ENCODE results near the gene SLC44A3.
"Not testable (repeated sequence)": the region's sequence is repeated elsewhere in the genome, so short reads cannot be mapped to it uniquely, and the experiment has no call there.

The SLC44A3 gene

DNA sequence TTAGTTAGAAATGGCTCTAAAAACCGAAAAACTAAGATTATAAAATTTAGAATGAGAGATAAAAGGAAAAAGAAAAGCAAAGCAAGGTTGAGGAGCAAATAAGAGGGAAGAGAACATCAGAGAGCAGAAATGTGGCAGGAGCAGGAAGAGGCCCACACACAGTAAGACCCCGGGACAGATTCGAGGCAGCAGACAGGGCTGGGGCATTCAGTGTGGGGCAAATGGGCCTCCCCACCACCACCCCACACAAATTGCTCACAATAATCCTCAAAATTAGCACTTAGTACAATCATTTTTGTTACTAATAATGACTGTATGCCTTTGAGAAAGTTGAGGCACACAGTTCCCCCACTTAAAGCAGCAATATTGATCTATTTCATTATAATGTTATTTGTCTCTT is 17.1 kb upstream of the SLC44A3 start:
- no peak for DNase-seq

GRCh38 chr1:94803517-94804441 is 16.4 kb upstream of the SLC44A3 start:
- no peak for DNase-seq

DNA sequence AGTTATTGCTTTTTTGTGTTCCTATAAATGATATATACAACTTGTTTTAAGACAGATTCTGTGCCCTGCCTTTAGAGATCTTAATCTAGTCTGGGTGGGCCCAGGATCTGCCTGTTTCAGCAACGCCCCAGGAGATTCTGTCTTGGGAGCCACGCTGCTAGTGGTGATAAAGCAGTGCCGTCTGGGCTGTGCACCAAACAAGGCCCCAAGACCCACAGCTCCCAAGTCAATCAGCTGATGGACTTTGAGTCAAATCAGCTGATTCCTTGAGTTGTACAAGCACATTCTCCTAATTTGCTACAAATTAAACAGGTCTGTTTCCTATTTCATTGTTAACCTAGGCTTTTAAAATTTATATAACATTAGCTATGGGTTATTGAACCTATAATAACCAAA is 15.7 kb upstream of the SLC44A3 start:
- no peak for DNase-seq

GRCh38 chr1:94805912-94806311 is 14.2 kb upstream of the SLC44A3 start:
- DNase-seq = peak; percentile 40

DNA sequence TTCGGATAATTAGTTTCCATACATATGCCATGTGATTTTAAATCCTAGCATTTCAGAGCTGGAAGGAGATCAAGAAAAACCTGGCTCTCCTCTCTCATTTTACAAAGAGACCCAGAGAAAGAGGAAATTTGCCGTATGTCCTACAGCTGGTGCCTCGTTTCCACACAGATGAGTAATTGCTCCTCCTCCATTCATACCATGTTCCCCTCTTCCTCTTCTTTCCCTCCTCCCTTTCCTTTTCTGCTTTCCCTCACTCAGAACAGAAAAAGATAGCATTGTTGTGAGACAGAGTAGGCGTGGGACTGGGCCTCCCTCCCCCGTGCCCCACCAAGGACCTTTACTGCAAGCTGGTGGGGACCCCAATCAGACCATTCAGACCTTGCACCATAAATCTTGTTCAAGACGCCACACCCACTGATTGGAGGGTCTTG is 13.7 kb upstream of the SLC44A3 start:
- no peak for DNase-seq

GRCh38 chr1:94807742-94808491 is 12.2 kb upstream of the SLC44A3 start:
- DNase-seq = no peak

DNA sequence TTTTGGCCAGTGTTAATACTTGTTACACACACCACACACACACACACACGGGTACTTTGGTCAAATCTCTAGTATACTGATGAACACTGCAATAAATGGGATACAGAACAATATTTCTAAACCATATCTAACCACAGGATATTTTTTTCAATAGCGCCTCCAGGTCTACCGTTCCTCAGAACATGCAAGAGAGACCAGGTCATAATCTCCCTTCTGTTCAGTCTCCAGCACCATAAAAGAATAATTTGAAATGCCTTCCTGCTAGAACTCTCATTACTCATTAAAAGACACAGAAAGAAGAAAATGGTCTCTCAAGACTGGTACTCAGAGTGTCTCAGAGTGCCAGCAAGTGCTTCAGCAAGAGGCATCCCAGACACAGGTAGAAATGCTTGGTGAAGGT is 11.5 kb upstream of the SLC44A3 start:
- DNase-seq = no peak

GRCh38 chr1:94812985-94813384 is 7.2 kb upstream of the SLC44A3 start:
- no peak for DNase-seq

- no peak for DNase-seq
These were observed 4.1 kb upstream of the SLC44A3 start for GRCh38 chr1:94816030-94816429.

DNA sequence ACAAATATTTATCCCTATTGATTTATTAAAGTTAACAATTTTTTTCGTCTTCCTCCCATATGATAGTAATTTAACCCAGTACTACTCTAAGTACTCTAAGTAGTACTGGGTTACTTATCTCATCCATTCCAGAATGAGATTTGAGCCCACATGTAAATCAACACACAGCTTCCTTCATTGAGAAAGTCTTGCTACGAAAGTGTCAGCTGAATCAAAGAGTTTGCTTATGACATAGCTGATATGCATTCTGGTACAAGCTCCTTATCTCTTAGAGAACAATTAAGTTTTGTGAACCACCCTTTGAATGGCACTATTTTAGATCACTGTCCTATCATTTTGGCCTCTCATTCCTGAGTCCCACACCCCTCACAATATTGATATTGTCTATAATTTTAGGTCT is 2.4 kb upstream of the SLC44A3 start:
- no peak for DNase-seq

DNA sequence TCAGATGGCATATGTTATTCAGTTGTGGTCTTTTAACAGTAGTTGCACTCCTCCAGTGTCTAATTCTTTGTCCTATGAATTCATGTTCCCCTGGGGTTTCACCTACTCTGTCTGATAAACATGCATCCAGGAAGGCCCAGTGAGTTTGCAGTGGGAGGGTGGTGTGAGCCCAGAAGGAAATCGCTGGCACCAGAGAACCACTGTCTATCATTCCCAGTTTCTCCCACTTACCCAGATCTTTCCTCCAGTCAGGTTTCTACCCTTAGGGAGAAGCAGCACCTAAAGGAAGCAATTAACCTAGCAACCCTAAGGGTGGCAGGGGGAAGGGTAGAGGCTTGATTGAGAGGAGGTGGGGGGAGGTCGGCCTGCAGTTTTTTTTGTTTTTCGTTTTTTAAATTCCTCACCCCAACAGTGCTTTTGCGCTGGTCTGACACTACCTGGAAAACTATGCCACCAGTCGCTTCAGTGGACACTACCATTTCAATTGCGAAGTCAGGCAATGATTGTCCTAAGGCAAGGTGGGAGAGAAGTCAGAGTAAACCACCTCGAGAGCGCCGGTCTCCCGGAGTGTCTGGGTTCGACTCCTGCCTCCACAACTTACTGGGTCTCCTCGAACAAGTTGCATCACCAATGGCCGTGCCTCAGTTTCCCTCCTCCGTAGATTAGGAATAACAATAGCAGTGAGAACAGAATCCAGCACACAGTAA is 766 bp upstream of the SLC44A3 start:
- no peak for DNase-seq

- no peak for DNase-seq
These were observed 779 bp downstream of the SLC44A3 start for GRCh38 chr1:94820936-94821335.

DNA sequence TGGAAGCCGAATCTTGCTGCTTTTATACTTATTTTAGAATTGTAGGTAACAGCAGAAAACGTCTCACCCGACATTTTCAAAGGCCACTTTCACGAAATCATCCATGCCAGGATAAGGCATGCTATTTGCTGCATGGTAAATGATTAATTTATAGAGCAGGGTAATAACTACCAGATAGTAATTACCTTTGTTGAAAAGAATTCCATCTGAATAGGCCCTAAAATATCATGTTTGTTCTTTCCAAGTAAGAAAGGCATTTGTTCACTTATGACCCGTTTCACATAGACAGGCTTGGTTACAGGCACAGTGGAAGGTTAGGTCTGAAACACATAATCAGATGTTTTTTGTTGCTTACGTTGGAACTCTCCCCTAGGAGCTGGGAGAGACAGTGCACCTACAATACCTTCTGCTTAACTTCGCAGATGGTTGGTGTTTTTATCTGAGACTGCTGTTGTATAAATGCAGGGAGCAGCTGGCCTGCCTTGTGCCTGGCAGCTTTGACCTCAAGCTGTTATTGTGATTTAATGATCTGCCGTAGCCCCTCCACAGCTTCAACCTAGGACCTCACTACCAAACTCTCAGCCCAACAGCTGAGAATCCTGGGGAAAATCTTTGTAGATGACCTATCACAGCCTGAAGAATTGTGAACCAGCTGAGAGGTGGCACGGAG is 1.6 kb downstream of the SLC44A3 start:
- no peak for DNase-seq

DNA sequence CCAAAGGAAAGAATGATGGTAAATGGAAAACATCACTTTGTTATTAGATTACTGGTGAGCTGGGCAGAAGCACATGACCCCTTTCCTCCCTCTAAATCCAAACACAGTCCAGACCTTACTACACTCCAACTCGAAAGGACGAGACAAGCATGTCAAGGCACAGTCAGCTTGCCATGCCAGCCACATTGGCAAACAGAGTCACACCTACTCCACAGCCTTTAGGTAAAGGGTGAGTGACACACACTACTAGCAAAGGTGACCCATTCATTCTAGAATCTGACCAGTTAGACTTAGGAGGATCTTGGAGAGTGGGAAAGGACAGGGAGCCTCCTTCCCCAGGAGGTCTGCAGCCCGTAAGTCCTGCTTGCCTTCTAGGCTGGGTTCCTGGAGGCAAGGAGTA is 3.0 kb downstream of the SLC44A3 start:
- no peak for DNase-seq

GRCh38 chr1:94825936-94826335 is 5.8 kb downstream of the SLC44A3 start:
- no peak for DNase-seq

GRCh38 chr1:94827434-94827833 is 7.3 kb downstream of the SLC44A3 start:
- no peak for DNase-seq

- DNase-seq = no peak
These were observed 8.1 kb downstream of the SLC44A3 start for GRCh38 chr1:94828251-94828650.

DNA sequence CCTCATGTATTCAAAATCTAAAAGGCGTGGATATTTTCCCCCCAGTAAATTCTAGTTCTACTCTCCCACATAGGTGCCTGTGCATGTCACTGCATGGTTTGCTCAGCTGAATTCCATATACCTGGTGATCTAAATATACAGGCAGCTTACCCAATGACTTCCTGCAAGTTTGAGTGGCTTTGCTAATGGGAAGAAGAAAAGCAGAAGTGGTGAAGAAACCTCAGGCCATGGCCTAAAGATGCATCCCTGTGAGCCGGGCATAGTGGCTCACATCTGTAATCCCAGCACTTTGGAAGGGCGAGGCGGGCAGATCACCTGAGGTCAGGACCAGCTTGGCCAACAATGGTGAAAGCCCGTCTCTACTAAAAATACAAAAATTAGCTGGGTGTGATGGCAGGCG is 11.5 kb downstream of the SLC44A3 start:
- DNase-seq = no peak

- no peak for DNase-seq
These were observed 12.3 kb downstream of the SLC44A3 start for GRCh38 chr1:94832446-94832845.

DNA sequence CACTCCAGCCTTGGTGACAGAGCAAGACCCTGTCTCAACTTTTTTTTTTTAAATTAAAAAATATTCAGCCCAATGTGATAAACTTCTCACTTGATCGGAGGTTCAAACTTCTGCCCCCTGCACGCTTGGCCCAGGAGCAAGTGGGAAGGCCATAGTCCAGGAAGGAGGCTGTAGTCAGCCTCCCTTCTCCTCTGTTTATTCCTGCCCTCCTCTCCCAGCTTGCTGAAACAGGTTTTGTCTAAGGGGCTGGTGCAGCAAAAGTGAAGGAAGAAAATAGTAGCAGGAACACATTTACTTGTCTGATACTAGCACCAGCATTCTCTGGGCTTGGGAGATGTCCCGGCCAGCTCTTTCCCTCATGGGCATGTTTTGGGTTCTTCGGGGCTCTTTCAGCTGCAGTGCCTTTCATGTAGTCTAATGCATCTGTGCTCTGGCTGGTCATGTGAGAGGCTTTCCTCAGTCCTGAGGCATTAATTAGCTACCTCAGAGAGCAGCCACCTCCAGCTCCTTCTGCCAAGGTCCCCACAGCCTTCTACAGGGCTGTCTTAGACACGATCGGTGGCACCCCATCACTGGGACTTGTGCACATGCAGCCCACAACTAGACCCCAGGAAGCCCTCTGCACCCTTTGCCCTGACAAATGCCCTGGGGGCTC is 12.9 kb downstream of the SLC44A3 start:
- no peak for DNase-seq

GRCh38 chr1:94836891-94837290 is 16.7 kb downstream of the SLC44A3 start:
- DNase-seq = no peak

DNA sequence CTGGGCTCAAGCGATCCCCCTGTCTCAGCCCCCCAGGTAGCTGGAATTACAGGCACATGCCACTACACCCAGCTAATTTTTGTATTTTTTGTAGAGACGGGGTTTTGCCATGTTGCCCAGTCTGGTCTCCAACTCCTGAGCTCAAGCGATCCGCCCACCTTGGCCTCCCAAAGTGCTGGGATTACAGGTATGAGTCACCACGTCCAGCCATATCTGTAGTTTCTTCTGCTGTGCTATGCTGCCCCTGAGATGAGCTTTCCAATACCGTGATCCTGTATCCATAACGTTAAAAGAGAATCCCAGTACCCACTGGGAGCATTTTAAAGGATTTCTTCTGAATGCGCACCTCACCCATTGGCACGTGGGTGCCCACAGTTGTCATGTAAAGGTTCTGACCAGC is 20.2 kb downstream of the SLC44A3 start:
- DNase-seq = not testable (repeated sequence)

Data from activated CD4-positive, CD25-positive, alpha-beta regulatory T cell treated with anti-CD3 and anti-CD28 coated beads, Interleukin-2, amount 50 U/mL, for 72 hours (primary cell).